DND-41 (cell line): ENCODE measurements around the gene FBXL12.
"Not testable (repeated sequence)": the region's sequence is repeated elsewhere in the genome, so short reads cannot be mapped to it uniquely, and the experiment has no call there.

Experiments used
- ATAC-seq: fragments of 200-7000 bp; cut with Tn5 transposase; 3 replicates; pipeline ENCODE4 v1.9.1; 2021; ENCODE audit warnings: low read depth; ENCODE audit not compliant: insufficient read depth
- DNase-seq: peaks from one replicate; pipeline ENCODE4 v3.0.0-alpha.2; 2020
- H2AFZ ChIP-seq: 2 replicates; pipeline ENCODE4 v1.6.0; 2012; ENCODE audit warnings: low read depth, low read length
- H3K27ac ChIP-seq: 2 replicates; pipeline ENCODE4 v1.5.1; 2012; ENCODE audit warnings: low read length, inconsistent platforms
- H3K27me3 ChIP-seq: fragments of 200-600 bp; sonication (generic); 2 replicates; pipeline ENCODE4 v1.6.0; 2012; ENCODE audit warnings: low read length, mild to moderate bottlenecking, inconsistent platforms; ENCODE audit not compliant: insufficient read depth, poor library complexity
- H3K36me3 ChIP-seq: 2 replicates; pipeline ENCODE4 v1.5.1; 2012; ENCODE audit warnings: low read length, inconsistent platforms; ENCODE audit not compliant: insufficient read depth
- H3K4me1 ChIP-seq: 2 replicates; pipeline ENCODE4 v1.5.1; 2012; ENCODE audit warnings: mild to moderate bottlenecking, low read length; ENCODE audit not compliant: insufficient read depth
- H3K4me2 ChIP-seq: 2 replicates; pipeline ENCODE4 v1.6.0; 2012; ENCODE audit warnings: mild to moderate bottlenecking, moderate library complexity, low read length, inconsistent platforms; ENCODE audit not compliant: insufficient read depth
- H3K4me3 ChIP-seq, 2 experiments: fragments of 200-600 bp in 1 of 2; shearing (Covaris generic) in 1 of 2; 2 replicates each; pipeline ENCODE4 v1.5.1; 2012 to 2016; ENCODE audit warnings: inconsistent platforms in 2 of 2, low read length in 2 of 2, mild to moderate bottlenecking in 2 of 2, low read depth in 1 of 2, moderate library complexity in 1 of 2
- H3K79me2 ChIP-seq: 2 replicates; pipeline ENCODE4 v1.6.0; 2012; ENCODE audit warnings: low read length, inconsistent platforms; ENCODE audit not compliant: insufficient read depth
- H3K9ac ChIP-seq: 2 replicates; pipeline ENCODE4 v1.6.0; 2012; ENCODE audit warnings: low read depth, mild to moderate bottlenecking, inconsistent platforms, low read length, moderate library complexity
- H3K9me3 ChIP-seq: 2 replicates; pipeline ENCODE4 v1.5.1; 2012; ENCODE audit warnings: low read length, moderate library complexity, mild to moderate bottlenecking, inconsistent platforms; ENCODE audit not compliant: insufficient read depth, severe bottlenecking
- H4K20me1 ChIP-seq: 2 replicates; pipeline ENCODE4 v1.6.0; 2012; ENCODE audit warnings: low read length; ENCODE audit not compliant: insufficient read depth
- CTCF ChIP-seq: IDR thresholded peaks from 2 replicates; pipeline ENCODE4 v1.5.1; 2012; ENCODE audit warnings: borderline replicate concordance, low read length, moderate library complexity, mild to moderate bottlenecking; ENCODE audit not compliant: poor library complexity, severe bottlenecking; ENCODE audit errors: extremely low read depth
- EZH2 ChIP-seq: IDR thresholded peaks from 3 replicates; pipeline ENCODE4 v1.6.1; 2012; ENCODE audit warnings: borderline replicate concordance, low read depth, mild to moderate bottlenecking, moderate library complexity, low read length, inconsistent platforms; ENCODE audit not compliant: severe bottlenecking

FBXL12 gene

GRCh38 chr19:9848762-9849161 is 29.9 kb upstream of the FBXL12 start:
- TF ChIP-seq EZH2 (no peak), CTCF (no peak)
- no peak overlapping the region for H3K27ac ChIP-seq
- no peak overlapping the region for H3K4me2 ChIP-seq
- H3K79me2 ChIP-seq: peaks cover 28% of the 10 kb centered on the region
- H3K4me1 ChIP-seq: no peaks in the 10 kb centered on the region
- no peak for ATAC-seq
- H3K4me3 ChIP-seq: no peak overlapping the region
- H2AFZ ChIP-seq: no peak overlapping the region
- H3K9ac ChIP-seq: no peak overlapping the region
- no peak for DNase-seq
- peaks cover 74% of the 10 kb centered on the region for H3K36me3 ChIP-seq
- H3K27me3 ChIP-seq: no peaks in the 10 kb centered on the region
- H4K20me1 ChIP-seq: peaks cover 60% of the 10 kb centered on the region
- H3K9me3 ChIP-seq: no peaks in the 10 kb centered on the region

GRCh38 chr19:9848060-9848459 is 29.2 kb upstream of the FBXL12 start:
- H3K4me2 ChIP-seq: no peak overlapping the region
- TF ChIP-seq CTCF (peak; percentile 67), EZH2 (no peak)
- H2AFZ ChIP-seq: no peak overlapping the region
- no peaks in the 10 kb centered on the region for H3K4me1 ChIP-seq
- H3K79me2 ChIP-seq: peaks cover 33% of the 10 kb centered on the region
- DNase-seq (peak; percentile 33), ATAC-seq (peak; percentile 62; the same call in 2 of the 3 replicates)
- peaks cover 65% of the 10 kb centered on the region for H4K20me1 ChIP-seq
- no peaks in the 10 kb centered on the region for H3K9me3 ChIP-seq
- H3K27me3 ChIP-seq: no peaks in the 10 kb centered on the region
- H3K4me3 ChIP-seq: no peak overlapping the region
- H3K36me3 ChIP-seq: peaks cover 81% of the 10 kb centered on the region
- H3K9ac ChIP-seq: no peak overlapping the region
- H3K27ac ChIP-seq: no peak overlapping the region

GRCh38 chr19:9847087-9847671 is 28.3 kb upstream of the FBXL12 start:
- no peaks in the 10 kb centered on the region for H3K27me3 ChIP-seq
- no peaks in the 10 kb centered on the region for H3K4me1 ChIP-seq
- peaks cover 90% of the 10 kb centered on the region for H3K36me3 ChIP-seq
- no peak overlapping the region for H3K4me3 ChIP-seq
- H3K4me2 ChIP-seq: no peak overlapping the region
- TF ChIP-seq CTCF: peak; percentile 59
- TF ChIP-seq EZH2: no peak
- peaks cover 42% of the 10 kb centered on the region for H3K79me2 ChIP-seq
- H3K9ac ChIP-seq: no peak overlapping the region
- H4K20me1 ChIP-seq: peaks cover 72% of the 10 kb centered on the region
- no peak overlapping the region for H3K27ac ChIP-seq
- ATAC-seq (peak; percentile 59), DNase-seq (peak; percentile 25)
- no peaks in the 10 kb centered on the region for H3K9me3 ChIP-seq
- no peak overlapping the region for H2AFZ ChIP-seq

DNA sequence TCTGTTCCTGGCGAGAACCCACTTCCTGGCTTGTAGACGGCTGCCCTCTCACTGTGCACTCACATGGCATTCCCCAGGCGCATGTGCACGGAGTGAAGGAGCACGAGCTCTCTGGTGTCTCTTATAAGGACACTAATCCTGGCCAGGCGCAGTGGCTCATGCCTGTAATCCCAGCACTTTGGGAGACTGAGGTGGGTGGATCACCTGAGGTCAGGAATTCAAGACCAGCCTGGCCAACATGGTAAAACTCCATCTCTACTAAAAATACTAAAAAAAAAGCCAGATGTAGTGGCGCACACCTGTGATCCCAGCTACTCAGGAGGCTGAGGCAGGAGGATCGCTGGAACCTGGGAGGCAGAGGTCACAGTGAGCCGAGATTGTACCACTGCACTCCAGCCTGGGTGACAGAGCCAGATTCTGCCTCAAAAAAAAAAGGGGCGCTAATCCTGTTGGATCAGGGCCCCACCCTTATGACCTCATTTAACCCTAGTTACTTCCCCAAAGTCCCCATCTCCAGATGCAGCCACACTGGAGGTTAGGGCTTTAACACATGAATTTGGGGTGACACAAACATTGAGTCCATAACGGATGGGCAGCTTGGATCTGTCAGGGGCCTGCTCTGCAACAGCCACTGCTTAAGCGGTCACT is 24.9 kb upstream of the FBXL12 start:
- not testable (repeated sequence) for H3K9ac ChIP-seq, H3K4me1 ChIP-seq, H3K4me3 ChIP-seq, DNase-seq, ATAC-seq, H3K4me2 ChIP-seq, H3K27me3 ChIP-seq, H3K27ac ChIP-seq, H2AFZ ChIP-seq, H3K9me3 ChIP-seq
- H4K20me1 ChIP-seq: peaks cover 68% of the 10 kb centered on the region
- H3K36me3 ChIP-seq: peaks cover 99% of the 10 kb centered on the region
- peaks cover 71% of the 10 kb centered on the region for H3K79me2 ChIP-seq
